GM12878 (cell line): ENCODE data around the gene TRPV6. TPM values are rescaled to one million over a fixed set of nuclear protein-coding genes. Genes with fewer than 3 reads are reported as not detected.

Experiments
- ATAC-seq: fragments of 200-7000 bp; cut with Tn5 transposase; 3 replicates; pipeline ENCODE4 v1.9.1; 2020; ENCODE audit warnings: mild to moderate bottlenecking, moderate library complexity
- BruUV-seq: library from RNA; stranded (reverse); fragments of 400-500 nt; replicated peaks from 2 replicates; lab custom pipeline; 2021; lab: Mats Ljungman, UMichigan
- CTCF ChIA-PET: fragments of 300-600 bp; sonication (Branson Sonifier 250); formaldehyde crosslinking; extraction: SDS; loops from one replicate; lab custom pipeline; 2021; ENCODE audit warnings: inconsistent platforms; lab: Yijun Ruan, JAX
- POLR2A ChIA-PET: fragments of 350-600 bp; formaldehyde crosslinking; extraction: SDS; loops from one replicate; lab custom pipeline; 2021; ENCODE audit warnings: inconsistent platforms; lab: Charles Lee
- RAD21 ChIA-PET: fragments of 300-600 bp; sonication (Branson Sonifier 250); formaldehyde crosslinking; loops from one replicate; lab custom pipeline; 2023; ENCODE audit warnings: antibody characterized with exemption; ENCODE audit not compliant: unreplicated experiment; lab: Charles Lee
- SMC1A ChIA-PET: fragments of 300-600 bp; sonication (Branson Sonifier 250); formaldehyde crosslinking; loops from one replicate; lab custom pipeline; 2023; ENCODE audit not compliant: unreplicated experiment, uncharacterized antibody; lab: Charles Lee
- DNase-seq: peaks from one replicate; pipeline ENCODE4 v3.0.0-alpha.2; 2011; ENCODE audit warnings: low read depth, low spot score
- FAIRE-seq: peaks from 3 replicates; lab custom pipeline; 2011; peaks lifted over from hg19 to GRCh38; lab: Jason Lieb, UNC
- H2AFZ ChIP-seq: 2 replicates; pipeline ENCODE4 v1.6.0; 2011; ENCODE audit warnings: low read depth, low read length, control low read depth; ENCODE audit not compliant: control insufficient read depth
- H3K27ac ChIP-seq: 2 replicates; pipeline ENCODE4 v1.5.1; 2011; ENCODE audit warnings: control low read depth; ENCODE audit not compliant: control insufficient read depth, insufficient read depth
- H3K27me3 ChIP-seq, 2 experiments: replicated peaks in 1 of 2; 2 replicates each; pipeline versions ENCODE4 v1.6.0 to v1.6.1; 2011; ENCODE audit warnings: low read length in 1 of 2; ENCODE audit not compliant: control insufficient read depth in 2 of 2, insufficient read depth in 2 of 2
- H3K36me3 ChIP-seq, 2 experiments: 2 replicates each; pipeline ENCODE4 v1.5.1; 2011; ENCODE audit warnings: low read length in 1 of 2; ENCODE audit not compliant: control insufficient read depth in 2 of 2, insufficient read depth in 2 of 2
- H3K4me1 ChIP-seq: 2 replicates; pipeline ENCODE4 v1.6.1; 2011; ENCODE audit warnings: mild to moderate bottlenecking, low read length, moderate library complexity, mixed read lengths; ENCODE audit not compliant: control insufficient read depth, insufficient read depth
- H3K4me2 ChIP-seq: 2 replicates; pipeline ENCODE4 v1.6.0; 2011; ENCODE audit warnings: control low read depth; ENCODE audit not compliant: control insufficient read depth, insufficient read depth
- H3K4me3 ChIP-seq: fragments of 200-600 bp; sonication (generic); 2 replicates; pipeline ENCODE4 v1.5.1; 2016
- H3K79me2 ChIP-seq: 2 replicates; pipeline ENCODE4 v1.6.0; 2011; ENCODE audit warnings: low read length; ENCODE audit not compliant: control insufficient read depth, insufficient read depth
- H3K9ac ChIP-seq: 2 replicates; pipeline ENCODE4 v1.8.0; 2011; ENCODE audit warnings: low read length, control low read depth, mixed read lengths; ENCODE audit not compliant: control insufficient read depth, insufficient read depth
- H3K9me3 ChIP-seq: replicated peaks from 3 replicates; pipeline ENCODE4 v1.5.1; 2011; ENCODE audit warnings: mild to moderate bottlenecking, low read length; ENCODE audit not compliant: control insufficient read depth, insufficient read depth
- H4K20me1 ChIP-seq: 2 replicates; pipeline ENCODE4 v1.6.0; 2011; ENCODE audit not compliant: control insufficient read depth, insufficient read depth
- EZH2 ChIP-seq: IDR thresholded peaks from 2 replicates; pipeline ENCODE4 v1.6.1; 2012; ENCODE audit warnings: low read depth, mild to moderate bottlenecking, control low read depth, inconsistent platforms, low read length, borderline replicate concordance; ENCODE audit not compliant: control insufficient read depth
- GATAD2B ChIP-seq: fragments of 450-650 bp; conservative IDR thresholded peaks from 2 replicates; pipeline ENCODE4 v1.6.1; 2017; ENCODE audit warnings: low read depth, mild to moderate bottlenecking, moderate library complexity
- MYB ChIP-seq: fragments of 150-350 bp; IDR thresholded peaks from 2 replicates; pipeline ENCODE4 v1.6.1; 2014; ENCODE audit warnings: mild to moderate bottlenecking, low read depth, low read length, borderline replicate concordance
- MYC ChIP-seq: IDR thresholded peaks from 2 replicates; pipeline ENCODE4 v1.6.1; 2011; ENCODE audit warnings: mild to moderate bottlenecking, low read length, moderate library complexity, inconsistent platforms; ENCODE audit not compliant: insufficient read depth, insufficient replicate concordance, insufficient read length, severe bottlenecking
- NFIC ChIP-seq: IDR thresholded peaks from 2 replicates; pipeline ENCODE4 v1.6.1; 2012; ENCODE audit warnings: low read depth, mild to moderate bottlenecking, inconsistent platforms, low read length, moderate library complexity
- NR2C2 ChIP-seq: IDR thresholded peaks from 2 replicates; pipeline ENCODE4 v1.6.1; 2011; ENCODE audit warnings: borderline replicate concordance, low read depth; ENCODE audit not compliant: control insufficient read depth, insufficient read length
- TBL1XR1 ChIP-seq: IDR thresholded peaks from 2 replicates; pipeline ENCODE4 v1.6.1; 2012; ENCODE audit warnings: low read depth, low read length, improper control_type of control experiment
- ZBED1 ChIP-seq: IDR thresholded peaks from 2 replicates; pipeline ENCODE4 v1.6.1; 2016; ENCODE audit warnings: borderline replicate concordance
- ZNF622 ChIP-seq: fragments of 450-650 bp; IDR thresholded peaks from 2 replicates; pipeline ENCODE4 v1.6.1; 2017; ENCODE audit warnings: mild to moderate bottlenecking, inconsistent platforms
- WGBS: methylation state at CpG from one replicate; pipeline ENCODE4 v1.1.6; 2016; ENCODE audit warnings: low lambda C conversion rate; ENCODE audit not compliant: insufficient replicate concordance, insufficient coverage; ENCODE audit errors: missing lambda C conversion rate; 5-methylcytosine and 5-hydroxymethylcytosine counted together
- in situ Hi-C: fragments of 300-500 bp; cut with MboI; formaldehyde crosslinking; loops from 9 replicates; pipeline ENCODE4 v1.14.3; 2018; ENCODE audit warnings: mixed read lengths
- intact Hi-C: fragments of 100-400 bp; cut with micrococcal nuclease; formaldehyde crosslinking; loops from one replicate; pipeline ENCODE4 v1.14.2; 2022; ENCODE audit not compliant: unreplicated experiment
- polyA plus RNA-seq, 11 experiments: library from polyadenylated mRNA; depleted of rRNA in 4 of 11; unstranded in 6 of 11; stranded (reverse) in 5 of 11; fragments of >200 nt; fragmentation: Nextera tagmentation in 4 of 11; fragmentation: Illumina TruSeq in 1 of 11; extraction: Ambion mirVana in 4 of 11; extraction: Trizol in 1 of 11; gene quantifications; 1 replicate in 1 of 11; 2 replicates in 10 of 11; pipeline versions ENCODE4 v1.2.1 to v1.2.3, GENCODE V29; 2011 to 2016; ENCODE audit warnings: inconsistent platforms in 2 of 11, missing spikeins in 2 of 11, low read depth in 1 of 11
- total RNA-seq, 4 experiments: library from RNA; depleted of rRNA in 3 of 4; stranded (reverse); fragments of >200 nt in 3 of 4; fragmentation: Illumina TruSeq in 1 of 4; extraction: Trizol in 1 of 4; gene quantifications; 2 replicates each; pipeline versions ENCODE4 v1.2.1 to v1.2.3, GENCODE V29; 2013 to 2021

TRPV6 gene
- total and polyA plus RNA-seq, 10 of the 15 experiments (the other 5 are each of a cell fraction or from before 2014, with no cell fraction given): not detected

DNA sequence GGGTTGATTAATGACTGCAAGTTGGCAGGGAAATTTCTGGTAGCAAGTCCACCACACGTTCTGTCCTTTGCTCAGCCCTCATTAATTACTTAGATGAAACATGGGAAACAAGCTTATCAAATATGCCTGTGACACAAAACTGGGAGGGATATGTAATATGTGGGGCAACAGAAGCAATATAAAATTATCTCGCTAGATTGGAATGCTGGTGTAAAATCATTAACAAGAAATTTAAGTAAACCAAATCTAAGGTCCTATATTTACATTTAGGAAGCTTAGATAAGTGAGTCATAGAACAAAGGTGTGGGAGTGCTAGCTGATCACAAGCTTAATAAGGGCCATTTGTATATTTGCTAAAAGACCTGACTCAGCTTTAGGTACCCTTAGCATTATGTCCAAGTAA lies 24.5 kb upstream of the TRPV6 start:
- DNase-seq (no peak), FAIRE-seq (no peak), ATAC-seq (no peak)
- in situ Hi-C loops: no loop called here
- H3K4me2 ChIP-seq: no peak overlapping the region
- H3K36me3 ChIP-seq: no peaks in the 10 kb centered on the region
- H4K20me1 ChIP-seq: no peaks in the 10 kb centered on the region
- BruUV-seq: no TSS peak
- no peak overlapping the region for H3K27ac ChIP-seq
- no peak overlapping the region for H2AFZ ChIP-seq
- SMC1A ChIA-PET: interaction anchor here (0.8 to 1.2 kb wide), 4 partner anchors 59 to 309 kb away, joined by 3 to 4 read pairs (median 3); no protein-coding TSS in a partner anchor
- no peak overlapping the region for H3K9ac ChIP-seq
- RAD21 ChIA-PET: no interaction called here
- WGBS: 43% methylated on average over 2 of the region's 2 CpGs
- CTCF ChIA-PET: interaction anchor here (0.8 to 1.7 kb wide), 8 partner anchors 10 to 305 kb away, joined by 3 to 6 read pairs (median 4); no protein-coding TSS in a partner anchor
- no peaks in the 10 kb centered on the region for H3K4me1 ChIP-seq
- H3K4me3 ChIP-seq: no peak overlapping the region
- H3K79me2 ChIP-seq: no peaks in the 10 kb centered on the region
- H3K27me3 ChIP-seq: peaks cover 0 to 2% of the 10 kb centered on the region in 2 experiments; a peak in 2 of 4 replicates
- intact Hi-C loops: no loop called here
- no peaks in the 10 kb centered on the region for H3K9me3 ChIP-seq
- TF ChIP-seq GATAD2B (no peak), NR2C2 (no peak), TBL1XR1 (no peak), MYB (no peak), EZH2 (no peak), NFIC (no peak), ZNF622 (no peak), ZBED1 (no peak), MYC (no peak)
- TF ChIP-seq, all 136 proteins: peak for 0
- POLR2A ChIA-PET: no interaction called here
